ENCODE measurements around the gene PICALM. TPM values are rescaled to one million over a fixed set of nuclear protein-coding genes. Genes with fewer than 3 reads are reported as not detected.
A peak's percentile ranks its signal among the peaks of the same experiment; 100 is the strongest.

PICALM gene
- total RNA-seq, 4 donors from 2014 or later: 287 to 339 (median 313) TPM

- no peak overlapping the region for H3K27ac ChIP-seq
- 89 to 98% methylated on average over 3 of the region's 3 CpGs for WGBS, 2 donors
- no peak for TF ChIP-seq POLR2A (IDR thresholded peaks at IDR 0.05)
- TF ChIP-seq EP300 (IDR thresholded peaks at IDR 0.05): no peak
- TF ChIP-seq CTCF (IDR thresholded peaks at IDR 0.05): no peak
- DNase-seq (ENCODE audit: low spot score in 2 of 2): no peak
- peaks cover 0 to 54% (median 21%) of the 10 kb centered on the region in 4 donors for H3K4me1 ChIP-seq
- H3K36me3 ChIP-seq: peaks cover 0 to 16% (median 0%) of the 10 kb centered on the region in 3 donors
- H3K27me3 ChIP-seq: no peaks in the 10 kb centered on the region
- no peak overlapping the region for H3K4me3 ChIP-seq
- peaks cover 0 to 3% (median 0%) of the 10 kb centered on the region in 4 donors for H3K9me3 ChIP-seq
These were observed 117.3 kb downstream of the PICALM start for GRCh38 chr11:85951428-85952107.

- Histone ChIP-seq H3K9me3 (peaks cover 0 to 3% (median 0%) of the 10 kb centered on the region in 4 donors), H3K4me1 (peaks cover 0 to 54% (median 25%) of the 10 kb centered on the region in 4 donors), H3K4me3 (no peak overlapping the region), H3K27ac (no peak overlapping the region), H3K27me3 (no peaks in the 10 kb centered on the region), H3K36me3 (peaks cover 0 to 10% (median 0%) of the 10 kb centered on the region in 3 donors)
- DNase-seq (ENCODE audit: low spot score in 2 of 2): no peak
- no peak for TF ChIP-seq POLR2A (IDR thresholded peaks at IDR 0.05)
- no peak for TF ChIP-seq EP300 (IDR thresholded peaks at IDR 0.05)
- TF ChIP-seq CTCF (IDR thresholded peaks at IDR 0.05): no peak
- 95 to 98% methylated on average over 4 of the region's 4 CpGs for WGBS, 2 donors
These were observed 117.9 kb downstream of the PICALM start for GRCh38 chr11:85951049-85951405.

- TF ChIP-seq CTCF (IDR thresholded peaks at IDR 0.05) (no peak), EP300 (IDR thresholded peaks at IDR 0.05) (no peak), POLR2A (IDR thresholded peaks at IDR 0.05) (no peak)
- Histone ChIP-seq H3K4me3 (no peak overlapping the region), H3K4me1 (peaks cover 0 to 54% (median 26%) of the 10 kb centered on the region in 4 donors), H3K27ac (no peak overlapping the region), H3K27me3 (no peaks in the 10 kb centered on the region), H3K36me3 (peaks cover 0 to 10% (median 0%) of the 10 kb centered on the region in 3 donors), H3K9me3 (peaks cover 0 to 3% (median 0%) of the 10 kb centered on the region in 4 donors)
- DNase-seq (ENCODE audit: low spot score in 2 of 2): no peak
- 94 to 96% methylated on average over 8 of the region's 8 CpGs for WGBS, 2 donors
These were observed 118.4 kb downstream of the PICALM start for GRCh38 chr11:85950317-85951048.

- no peak for DNase-seq (ENCODE audit: low spot score in 2 of 2)
- no peaks in the 10 kb centered on the region for H3K27me3 ChIP-seq
- peaks cover 0 to 47% (median 25%) of the 10 kb centered on the region in 4 donors for H3K4me1 ChIP-seq
- 68 to 77% methylated on average over 1 of the region's 1 CpG for WGBS, 2 donors
- TF ChIP-seq POLR2A (IDR thresholded peaks at IDR 0.05) (no peak), CTCF (IDR thresholded peaks at IDR 0.05) (no peak), EP300 (IDR thresholded peaks at IDR 0.05) (no peak)
- H3K4me3 ChIP-seq: no peak overlapping the region
- no peak overlapping the region for H3K27ac ChIP-seq
- peaks cover 0 to 3% (median 0%) of the 10 kb centered on the region in 4 donors for H3K9me3 ChIP-seq
- H3K36me3 ChIP-seq: peaks cover 0 to 10% (median 0%) of the 10 kb centered on the region in 3 donors
These were observed 119.1 kb downstream of the PICALM start for GRCh38 chr11:85949798-85950197.

- Histone ChIP-seq H3K36me3 (peaks cover 0 to 8% (median 0%) of the 10 kb centered on the region in 3 donors), H3K4me3 (no peak overlapping the region), H3K9me3 (peaks cover 0 to 3% (median 0%) of the 10 kb centered on the region in 4 donors), H3K27me3 (no peaks in the 10 kb centered on the region), H3K4me1 (peaks cover 0 to 40% (median 25%) of the 10 kb centered on the region in 4 donors), H3K27ac (peak overlapping the region in 1 of 4 donors; percentile 82)
- WGBS, 2 donors: 80 to 90% methylated on average over 2 of the region's 2 CpGs
- TF ChIP-seq CTCF (IDR thresholded peaks at IDR 0.05) (no peak), EP300 (IDR thresholded peaks at IDR 0.05) (no peak), POLR2A (IDR thresholded peaks at IDR 0.05) (no peak)
- no peak for DNase-seq (ENCODE audit: low spot score in 2 of 2)
These were observed 120.0 kb downstream of the PICALM start for GRCh38 chr11:85948884-85949283.

All from tibial nerve (tissue), 4 donors.